Activated T-cell treated with anti-CD3 and anti-CD28 coated beads for 48 hours (primary cell): ENCODE measurements around the gene CCDC18.
A peak's percentile ranks its signal among the peaks of the same experiment; 100 is the strongest.
"Not testable (repeated sequence)": the region's sequence is repeated elsewhere in the genome, so short reads cannot be mapped to it uniquely, and the experiment has no call there.

ENCODE experiments used
- DNase-seq: peaks from one replicate; pipeline ENCODE4 v3.0.0-alpha.2; 2020; ENCODE audit warnings: low read depth

Gene CCDC18

GRCh38 chr1:93177991-93178390, 2.5 kb upstream of the CCDC18 start:
- no peak for DNase-seq

- no peak for DNase-seq
Measured at GRCh38 chr1:93178418-93178817, 2.1 kb upstream of the CCDC18 start.

- peak; percentile 95 for DNase-seq
Measured at GRCh38 chr1:93179886-93180722, 420 bp upstream of the CCDC18 start, which contains the start of gene TMED5. TSS of gene TMED5 (minus strand) at chr1:93180413. CDS start at chr1:93180242, 171 bp downstream.

GRCh38 chr1:93186667-93187066, 6.1 kb downstream of the CCDC18 start:
- no peak for DNase-seq

- no peak for DNase-seq
Measured at GRCh38 chr1:93190432-93190831, 9.9 kb downstream of the CCDC18 start.

GRCh38 chr1:93194231-93194990, 13.9 kb downstream of the CCDC18 start:
- DNase-seq: no peak

GRCh38 chr1:93196591-93196990, 16.1 kb downstream of the CCDC18 start:
- DNase-seq: no peak

GRCh38 chr1:93199150-93199549, 18.6 kb downstream of the CCDC18 start:
- no peak for DNase-seq

- no peak for DNase-seq
Measured at GRCh38 chr1:93200086-93200620, 19.6 kb downstream of the CCDC18 start.

GRCh38 chr1:93200714-93201113, 20.2 kb downstream of the CCDC18 start:
- no peak for DNase-seq

GRCh38 chr1:93205892-93206566, 25.5 kb downstream of the CCDC18 start:
- DNase-seq: no peak

- DNase-seq: no peak
Measured at GRCh38 chr1:93206567-93206954, 26.0 kb downstream of the CCDC18 start.

- no peak for DNase-seq
Measured at GRCh38 chr1:93207211-93207610, 26.7 kb downstream of the CCDC18 start.

- no peak for DNase-seq
Measured at GRCh38 chr1:93215322-93215721, 34.8 kb downstream of the CCDC18 start.

- no peak for DNase-seq
Measured at GRCh38 chr1:93219443-93219842, 38.9 kb downstream of the CCDC18 start.

- DNase-seq: not testable (repeated sequence)
Measured at GRCh38 chr1:93220716-93221115, 40.2 kb downstream of the CCDC18 start.

GRCh38 chr1:93221913-93222312, 41.4 kb downstream of the CCDC18 start:
- no peak for DNase-seq

- DNase-seq: no peak
Measured at GRCh38 chr1:93223023-93223675, 42.6 kb downstream of the CCDC18 start.

- no peak for DNase-seq
Measured at GRCh38 chr1:93235261-93235660, 54.7 kb downstream of the CCDC18 start.

- no peak for DNase-seq
Measured at GRCh38 chr1:93237021-93237420, 56.5 kb downstream of the CCDC18 start.

GRCh38 chr1:93238425-93238824, 57.9 kb downstream of the CCDC18 start:
- DNase-seq: no peak

GRCh38 chr1:93239863-93240262, 59.3 kb downstream of the CCDC18 start:
- DNase-seq: no peak
